ENCODE data around the gene VSIG2. TPM values are rescaled to one million over a fixed set of nuclear protein-coding genes. Genes with fewer than 3 reads are reported as not detected.

The VSIG2 gene
- total RNA-seq, 2 donors from 2014 or later: 1.1 to 1.2 TPM

DNA sequence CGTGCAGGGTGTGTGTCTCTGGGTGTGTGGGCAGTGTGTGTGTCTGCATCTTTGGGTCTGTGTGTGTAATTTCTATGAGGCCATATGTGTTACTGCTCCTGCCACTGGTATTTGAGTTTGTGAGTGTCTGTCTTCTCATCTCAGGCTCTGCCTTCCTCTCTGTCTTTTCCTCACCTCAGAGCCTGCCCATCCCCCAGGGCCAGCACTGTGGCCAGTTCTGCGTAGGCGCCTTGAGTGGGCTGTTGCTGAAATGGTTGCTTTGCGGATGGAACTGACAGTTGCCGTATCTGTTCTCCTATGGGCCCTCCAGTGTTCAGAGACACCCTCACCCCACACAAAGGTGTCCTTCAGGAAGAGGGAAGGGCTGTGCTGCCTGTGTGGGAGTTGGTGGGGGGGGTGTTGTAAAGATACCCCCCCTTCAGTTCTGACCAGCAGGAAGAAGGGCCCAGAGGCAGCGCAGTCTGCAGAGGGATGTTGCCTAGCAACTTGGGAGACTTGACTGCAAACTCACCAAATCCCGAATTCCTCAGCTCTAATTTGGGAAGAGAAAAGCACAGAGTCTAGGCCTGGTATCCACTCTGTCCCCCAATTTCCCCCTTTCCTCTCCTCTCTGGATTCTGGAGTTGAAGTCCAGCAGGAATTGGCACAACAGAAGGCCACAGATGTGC lies 14.3 kb downstream of the VSIG2 start:
- no peak for DNase-seq (ENCODE audit: low spot score)

GRCh38 chr11:124736736-124737135 lies 15.3 kb downstream of the VSIG2 start:
- no peak for DNase-seq (ENCODE audit: low spot score)
- intact Hi-C loops (cut with DNase I): no loop called here

More for the DNA sequence above, 14.3 kb downstream of the VSIG2 start:
- intact Hi-C loops (cut with DNase I): no loop called here

DNA sequence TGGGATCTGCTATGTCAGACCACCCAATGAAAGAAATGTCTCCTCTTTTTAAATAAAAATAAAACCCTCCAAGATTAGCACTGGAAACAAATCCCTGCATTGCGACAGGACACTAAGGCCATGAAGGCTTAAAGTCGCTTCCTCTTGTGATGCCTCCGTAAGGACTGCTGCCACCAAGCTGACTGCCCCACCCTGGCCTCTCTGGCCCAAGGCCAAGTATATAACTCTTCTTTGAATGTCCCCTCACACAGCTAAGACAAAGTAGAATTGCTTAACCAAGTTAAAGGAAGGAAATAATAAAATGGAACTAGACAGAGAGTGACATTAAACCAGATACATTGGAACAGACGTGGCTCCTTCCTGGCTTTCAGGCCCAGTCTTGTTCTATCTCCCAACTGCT lies 19.8 kb downstream of the VSIG2 start:
- intact Hi-C loops (cut with DNase I): no loop called here
- no peak for DNase-seq (ENCODE audit: low spot score)

- intact Hi-C loops (cut with DNase I): no loop called here
- no peak for DNase-seq (ENCODE audit: low spot score)
Observed at GRCh38 chr11:124729571-124729970, 22.5 kb downstream of the VSIG2 start.

DNA sequence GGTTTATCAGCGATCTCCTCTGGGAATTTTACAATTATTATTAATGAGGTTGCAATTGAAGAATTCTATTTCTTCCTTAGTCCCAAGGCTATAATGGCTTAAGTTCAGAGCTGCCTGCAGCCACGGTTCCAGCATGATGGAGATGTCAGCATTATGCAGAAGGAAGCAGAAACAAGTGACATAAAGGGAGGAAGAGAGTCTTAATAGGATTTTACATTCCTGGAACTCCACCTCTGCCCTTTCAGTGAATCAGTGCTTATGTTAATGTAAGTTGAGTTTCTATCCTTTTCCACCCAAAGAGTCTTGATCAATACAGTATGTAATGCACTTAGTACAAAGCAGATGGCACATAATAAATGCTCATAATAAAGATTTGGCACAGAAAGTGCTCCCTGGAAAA lies 23.9 kb downstream of the VSIG2 start:
- intact Hi-C loops (cut with DNase I): no loop called here
- DNase-seq (ENCODE audit: low spot score): no peak

DNA sequence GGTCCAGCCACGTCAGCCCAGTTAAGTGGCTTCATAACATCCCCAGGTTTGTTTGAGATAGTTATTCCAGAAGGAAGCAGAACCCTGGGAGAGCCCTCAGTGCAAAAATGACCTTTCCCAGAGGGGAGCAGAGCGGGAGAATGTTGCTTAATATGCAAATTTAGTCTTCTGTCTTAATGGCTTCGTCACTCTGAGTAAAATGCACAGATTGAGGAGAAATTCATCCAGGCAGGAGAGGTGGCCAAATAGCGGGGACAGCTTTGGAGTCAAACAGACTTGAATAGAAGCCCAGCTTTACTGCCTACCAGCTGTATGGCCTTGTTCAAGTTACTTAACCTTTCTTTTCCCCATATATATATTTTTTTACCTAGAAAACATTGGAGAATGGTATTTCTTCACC lies 24.6 kb downstream of the VSIG2 start:
- intact Hi-C loops (cut with DNase I): no loop called here

DNA sequence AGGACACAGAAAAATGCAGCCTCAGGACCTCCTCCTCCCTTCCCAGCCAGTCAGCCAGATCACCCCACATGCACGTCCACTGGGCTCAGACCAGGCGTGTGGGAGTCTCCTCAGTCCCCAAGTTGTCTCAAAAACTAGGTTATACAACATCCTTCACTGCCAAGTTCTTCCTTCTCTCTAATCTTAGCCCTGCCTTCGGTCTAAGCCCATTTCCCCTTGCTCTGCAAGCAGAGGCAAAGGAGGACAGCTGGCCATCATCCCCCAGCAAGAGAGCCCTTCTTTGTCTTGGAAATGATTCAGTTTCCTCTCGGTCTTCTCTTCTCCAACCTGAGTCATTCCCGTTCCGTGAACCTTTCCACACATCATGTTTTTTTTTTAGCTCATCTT lies 26.3 kb downstream of the VSIG2 start:
- DNase-seq (ENCODE audit: low spot score): no peak
- intact Hi-C loops (cut with DNase I): no loop called here

More for the DNA sequence above, 24.6 kb downstream of the VSIG2 start:
- DNase-seq (ENCODE audit: low spot score): no peak

- intact Hi-C loops (cut with DNase I): no loop called here
- no peak for DNase-seq (ENCODE audit: low spot score)
Observed at GRCh38 chr11:124724979-124725718, 26.9 kb downstream of the VSIG2 start.

- intact Hi-C loops (cut with DNase I): no loop called here
- no peak for DNase-seq (ENCODE audit: low spot score)
Observed at GRCh38 chr11:124722176-124722575, 29.9 kb downstream of the VSIG2 start.

- intact Hi-C loops (cut with DNase I): no loop called here
- DNase-seq (ENCODE audit: low spot score): no peak
Observed at GRCh38 chr11:124719534-124719933, 32.5 kb downstream of the VSIG2 start.

- no peak for DNase-seq (ENCODE audit: low spot score)
- intact Hi-C loops (cut with DNase I): loop anchor here in 1 of 2 donors (1.0 kb wide), 1 partner anchor 46 kb away; no protein-coding TSS in a partner anchor
Observed at GRCh38 chr11:124718801-124719200, 33.3 kb downstream of the VSIG2 start.

DNA sequence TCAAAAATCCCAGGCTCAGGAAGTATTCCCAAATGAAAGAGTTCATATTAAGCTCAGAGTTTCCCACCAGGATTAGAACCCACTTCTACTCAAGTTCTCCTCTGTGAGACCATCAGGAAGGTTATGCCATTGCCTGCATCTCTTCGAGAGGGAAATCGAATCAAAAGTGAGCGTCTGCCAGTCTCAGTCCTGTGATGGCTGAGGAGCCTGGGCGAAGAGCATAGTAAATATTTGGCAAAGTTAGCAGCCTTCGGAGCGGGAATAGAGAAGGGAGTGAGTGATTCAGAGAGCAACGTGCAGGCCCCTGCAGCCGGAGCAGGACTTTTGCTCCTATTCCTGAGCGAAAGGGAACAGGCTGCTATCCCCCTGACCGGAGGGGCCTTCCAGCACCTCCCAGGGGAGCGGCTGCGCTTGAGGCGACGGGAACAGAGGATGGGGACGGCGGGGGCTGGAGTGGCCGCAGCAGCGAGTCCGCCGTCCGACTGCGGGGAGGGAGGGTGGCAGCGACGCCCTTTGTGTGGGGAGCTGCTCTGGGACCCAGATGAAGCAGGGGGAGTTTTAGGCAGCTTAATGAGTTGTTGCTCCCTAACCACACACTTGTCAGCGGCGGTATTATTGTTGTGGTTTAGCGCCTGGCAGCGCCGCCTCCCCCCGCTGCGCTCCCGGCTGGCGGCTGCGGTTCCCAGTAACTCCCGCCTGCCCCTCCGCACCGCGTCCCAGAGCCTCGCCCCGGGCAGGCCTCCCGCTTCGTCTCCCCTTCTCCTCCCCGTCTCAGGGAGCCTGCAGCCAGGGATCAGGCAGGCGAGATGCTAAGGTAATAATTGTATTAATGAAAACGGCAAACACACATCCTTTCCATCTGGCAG lies 34.0 kb downstream of the VSIG2 start:
- peak; percentile 79 for DNase-seq (ENCODE audit: low spot score)

DNA sequence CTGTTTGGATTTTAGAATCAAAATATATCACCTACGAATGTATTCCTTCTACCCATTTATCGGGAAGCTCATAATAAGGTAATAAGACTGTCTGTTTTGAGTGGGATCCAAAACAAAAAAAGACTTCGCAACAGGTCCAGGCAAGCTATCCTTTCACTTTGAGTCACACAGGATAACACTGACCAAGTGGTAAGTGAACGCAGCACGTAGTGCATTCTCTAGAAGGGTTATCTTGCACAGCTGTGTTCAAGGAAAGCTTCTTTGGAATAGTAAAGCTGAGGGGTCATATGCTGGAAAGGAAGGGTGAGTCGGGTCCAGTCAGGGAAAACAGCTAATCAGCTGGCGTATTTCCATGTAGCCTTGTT lies 34.7 kb downstream of the VSIG2 start:
- intact Hi-C loops (cut with DNase I): no loop called here
- DNase-seq (ENCODE audit: low spot score): no peak

More for the DNA sequence above, 34.0 kb downstream of the VSIG2 start:
- intact Hi-C loops (cut with DNase I): loop anchor here in 1 of 2 donors (1.0 kb wide), 1 partner anchor 46 kb away; no protein-coding TSS in a partner anchor

DNA sequence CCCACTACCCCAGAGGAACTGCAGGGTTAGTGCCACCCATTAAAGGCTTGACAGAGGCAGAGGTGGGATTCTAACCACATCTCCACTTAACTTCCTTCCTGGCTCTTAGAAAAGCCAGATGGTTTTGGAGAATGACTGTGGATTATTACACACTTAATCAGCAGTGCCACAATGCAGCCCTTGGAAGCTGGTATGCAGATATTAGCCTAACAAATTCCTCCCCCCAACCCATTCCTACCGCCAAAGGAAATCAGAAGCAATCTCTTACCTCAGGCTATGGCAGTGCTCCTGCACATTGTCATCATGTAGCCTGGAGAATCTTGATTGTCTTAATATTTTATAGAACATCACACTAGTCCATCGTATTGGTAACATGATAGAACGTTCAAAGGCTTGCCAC lies 35.5 kb downstream of the VSIG2 start:
- DNase-seq (ENCODE audit: low spot score): no peak
- intact Hi-C loops (cut with DNase I): no loop called here

- no peak for DNase-seq (ENCODE audit: low spot score)
- intact Hi-C loops (cut with DNase I): no loop called here
Observed at GRCh38 chr11:124712392-124712791, 39.7 kb downstream of the VSIG2 start.

GRCh38 chr11:124707829-124708228 lies 44.2 kb downstream of the VSIG2 start:
- intact Hi-C loops (cut with DNase I): no loop called here
- DNase-seq (ENCODE audit: low spot score): no peak

- DNase-seq (ENCODE audit: low spot score): no peak
- intact Hi-C loops (cut with DNase I): no loop called here
Observed at GRCh38 chr11:124700028-124700427, 52.0 kb downstream of the VSIG2 start.

GRCh38 chr11:124699547-124699946 lies 52.5 kb downstream of the VSIG2 start:
- no peak for DNase-seq (ENCODE audit: low spot score)
- intact Hi-C loops (cut with DNase I): no loop called here

Data from posterior vena cava (tissue), 2 donors.